ENCODE data around the gene FAM156A. TPM values are rescaled to one million over a fixed set of nuclear protein-coding genes. Genes with fewer than 3 reads are reported as not detected.
"Not testable (repeated sequence)": the region's sequence is repeated elsewhere in the genome, so short reads cannot be mapped to it uniquely, and the experiment has no call there.

FAM156A gene
- total RNA-seq, 2 experiments from 2014 or later, result 18.5 to 21.0 TPM

DNA sequence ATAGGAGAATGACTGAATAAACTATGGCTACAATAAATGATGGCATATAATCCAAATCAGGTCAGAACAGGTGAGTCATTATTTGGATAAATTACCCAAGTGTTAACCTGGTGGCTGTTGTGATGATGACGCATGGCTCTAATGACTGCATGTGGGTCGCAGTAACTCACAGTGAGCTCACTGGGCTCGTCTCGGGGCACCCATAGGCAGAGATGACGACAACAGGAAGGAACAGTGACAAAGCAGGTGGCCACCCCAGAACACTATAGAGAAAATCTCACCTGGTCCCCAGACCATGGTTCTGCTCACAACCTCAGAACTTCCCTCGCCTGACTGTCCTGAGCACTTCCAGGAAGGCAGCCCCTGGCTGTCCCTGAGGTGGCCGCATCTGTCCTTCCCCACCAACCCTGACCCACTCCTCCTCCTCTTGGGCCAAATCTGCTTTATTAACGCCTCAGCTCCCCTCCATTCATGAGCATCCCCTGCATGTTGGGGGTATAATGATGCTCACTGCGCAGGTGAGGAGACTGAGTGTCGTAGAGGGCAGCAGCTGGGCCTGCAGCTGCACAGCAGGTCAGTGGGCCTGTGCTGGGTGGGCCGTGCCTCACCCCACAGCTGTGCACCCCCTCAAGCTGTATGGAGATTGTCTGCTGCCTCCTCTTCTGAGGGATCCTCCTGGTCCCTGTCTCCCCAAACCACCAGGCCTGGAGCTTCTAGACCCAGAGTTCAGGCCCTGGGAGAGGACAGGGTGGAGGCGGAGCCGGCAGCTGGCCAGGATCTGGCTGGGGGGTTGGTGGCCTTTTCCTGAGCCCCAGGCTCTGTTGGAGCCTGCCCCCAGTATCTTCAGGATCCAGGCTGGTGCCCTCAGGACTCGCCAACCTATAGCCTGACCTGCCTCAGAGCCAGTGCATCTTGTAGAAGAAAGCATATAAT, 30.9 kb upstream of the FAM156A start:
- no peak overlapping the region for H3K4me3 Mint-ChIP-seq
- H3K4me1 Mint-ChIP-seq, result peaks cover 19% of the 10 kb centered on the region
- H3K27me3 Mint-ChIP-seq, result no peaks in the 10 kb centered on the region
- H3K9me3 Mint-ChIP-seq, result no peaks in the 10 kb centered on the region
- no peak for DNase-seq
- CTCF ChIA-PET, result interaction anchor here (1.1 to 1.6 kb wide), 3 partner anchors 12 to 20 kb away, joined by 3 to 5 read pairs (median 5); no protein-coding TSS in a partner anchor
- H3K36me3 Mint-ChIP-seq (ENCODE audit: low read depth), result no peaks in the 10 kb centered on the region
- no peak overlapping the region for H3K27ac Mint-ChIP-seq
- POLR2A ChIA-PET, result interaction anchor here (1.1 kb wide), 1 partner anchor 11 kb away, joined by 3 read pairs; no protein-coding TSS in a partner anchor

DNA sequence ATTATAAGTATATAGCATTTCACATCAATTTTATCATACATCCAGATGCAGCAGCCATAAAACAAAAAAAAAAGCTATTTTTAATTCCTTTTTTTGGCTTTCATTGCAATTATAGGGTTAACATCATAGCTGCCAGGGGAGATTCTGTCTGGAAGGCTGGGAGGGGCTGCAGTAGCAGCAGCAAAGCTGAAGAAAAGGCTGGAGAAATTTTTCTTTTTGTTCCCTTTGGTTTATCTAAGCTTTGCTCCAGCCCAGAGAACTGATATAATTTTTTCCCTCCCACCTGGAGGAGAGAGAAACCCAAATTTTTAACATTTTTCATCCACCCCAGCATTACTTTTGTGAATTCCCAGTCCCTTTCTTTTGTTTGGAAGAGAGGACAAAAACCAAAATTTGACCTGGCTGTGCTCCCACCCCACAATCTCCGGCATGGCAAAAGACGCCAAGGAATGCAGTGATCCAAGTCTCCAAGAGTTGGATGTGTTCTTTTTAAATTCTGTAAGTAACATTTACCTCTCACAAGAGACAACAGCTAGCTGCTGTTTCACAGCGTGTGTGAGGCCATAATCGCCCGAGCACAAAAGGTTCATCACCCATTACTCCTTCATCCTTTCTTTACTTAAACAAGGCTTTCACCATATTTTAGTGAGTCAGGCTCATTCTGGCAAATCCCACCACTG, 25.1 kb upstream of the FAM156A start:
- Mint-ChIP-seq H3K9me3 (no peaks in the 10 kb centered on the region), H3K27ac (no peak overlapping the region), H3K27me3 (no peaks in the 10 kb centered on the region), H3K4me1 (no peaks in the 10 kb centered on the region), H3K36me3 (ENCODE audit: low read depth) (no peaks in the 10 kb centered on the region), H3K4me3 (no peak overlapping the region)
- no peak for DNase-seq
- ChIA-PET POLR2A (no interaction called here), CTCF (no interaction called here)

DNA sequence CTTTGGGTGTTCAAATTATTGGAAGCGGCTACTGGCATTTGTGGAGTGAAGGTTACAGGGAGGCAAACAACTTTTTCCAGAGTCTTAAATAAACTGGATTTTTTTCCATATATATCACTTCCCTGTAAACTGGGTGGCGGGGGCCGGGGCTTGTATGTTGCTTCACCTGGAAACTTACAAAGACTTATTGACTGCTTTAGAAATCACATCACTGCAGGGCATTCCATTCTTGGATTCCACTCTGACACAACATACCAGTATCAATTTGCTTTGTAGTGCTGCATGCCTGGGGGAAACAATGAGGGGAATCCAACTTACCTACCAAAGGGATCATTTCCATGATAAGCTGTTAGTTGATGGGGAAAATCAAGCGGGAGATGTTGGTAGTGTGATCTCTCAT, 21.7 kb upstream of the FAM156A start:
- ChIA-PET CTCF (no interaction called here), POLR2A (no interaction called here)
- no peak overlapping the region for H3K4me3 Mint-ChIP-seq
- no peaks in the 10 kb centered on the region for H3K9me3 Mint-ChIP-seq
- DNase-seq, result no peak
- H3K36me3 Mint-ChIP-seq (ENCODE audit: low read depth), result no peaks in the 10 kb centered on the region
- no peaks in the 10 kb centered on the region for H3K27me3 Mint-ChIP-seq
- no peak overlapping the region for H3K27ac Mint-ChIP-seq
- no peaks in the 10 kb centered on the region for H3K4me1 Mint-ChIP-seq

DNA sequence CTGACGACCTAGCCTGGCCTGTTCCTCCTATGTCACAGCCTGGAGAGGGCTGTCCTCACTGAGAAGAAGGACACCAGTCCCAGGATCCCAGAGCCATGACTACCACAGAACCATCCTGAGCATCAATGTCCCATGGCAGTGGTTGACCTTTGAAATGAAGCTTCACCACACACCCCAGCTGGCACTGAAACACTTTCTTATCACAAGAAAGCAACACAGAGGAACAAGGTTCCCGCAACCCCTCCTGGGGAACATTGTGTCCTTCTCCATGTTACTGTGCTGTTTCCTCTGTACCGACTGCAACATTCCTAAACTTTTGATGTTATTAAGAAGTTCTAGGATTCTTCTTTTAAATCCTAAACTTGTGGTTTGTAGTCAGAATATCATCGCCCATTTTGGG, 21.2 kb upstream of the FAM156A start:
- ChIA-PET POLR2A (no interaction called here), CTCF (no interaction called here)
- no peak overlapping the region for H3K4me3 Mint-ChIP-seq
- no peaks in the 10 kb centered on the region for H3K27me3 Mint-ChIP-seq
- no peaks in the 10 kb centered on the region for H3K9me3 Mint-ChIP-seq
- no peaks in the 10 kb centered on the region for H3K36me3 Mint-ChIP-seq (ENCODE audit: low read depth)
- DNase-seq, result no peak
- no peak overlapping the region for H3K27ac Mint-ChIP-seq
- H3K4me1 Mint-ChIP-seq, result no peaks in the 10 kb centered on the region

DNA sequence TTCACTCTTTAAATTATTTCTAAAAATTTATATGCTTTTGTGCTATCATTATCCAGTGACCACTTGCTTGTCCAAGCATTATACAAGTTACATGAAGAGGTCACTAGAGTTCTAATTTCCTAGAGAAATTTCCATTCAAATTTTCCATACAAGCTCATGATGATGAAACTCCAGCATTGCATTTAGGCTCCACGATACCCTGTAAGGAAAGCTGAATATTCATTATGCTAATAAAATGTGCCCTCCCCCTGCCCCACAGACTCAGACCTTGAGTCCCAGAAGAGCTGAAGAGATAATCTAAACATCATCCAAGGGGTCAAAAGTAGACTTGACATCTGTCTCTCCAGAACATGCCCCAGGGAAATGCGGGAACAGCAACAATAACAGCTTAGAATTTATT, 19.6 kb upstream of the FAM156A start:
- no peak overlapping the region for H3K4me3 Mint-ChIP-seq
- CTCF ChIA-PET, result interaction anchor here (1.3 kb wide), 1 partner anchor 12 kb away, joined by 5 read pairs; no protein-coding TSS in a partner anchor
- DNase-seq, result no peak
- no peaks in the 10 kb centered on the region for H3K27me3 Mint-ChIP-seq
- H3K4me1 Mint-ChIP-seq, result no peaks in the 10 kb centered on the region
- POLR2A ChIA-PET, result interaction anchor here (1.1 kb wide), 1 partner anchor 12 kb away, joined by 3 read pairs; no protein-coding TSS in a partner anchor
- no peak overlapping the region for H3K27ac Mint-ChIP-seq
- no peaks in the 10 kb centered on the region for H3K36me3 Mint-ChIP-seq (ENCODE audit: low read depth)
- H3K9me3 Mint-ChIP-seq, result no peaks in the 10 kb centered on the region

DNA sequence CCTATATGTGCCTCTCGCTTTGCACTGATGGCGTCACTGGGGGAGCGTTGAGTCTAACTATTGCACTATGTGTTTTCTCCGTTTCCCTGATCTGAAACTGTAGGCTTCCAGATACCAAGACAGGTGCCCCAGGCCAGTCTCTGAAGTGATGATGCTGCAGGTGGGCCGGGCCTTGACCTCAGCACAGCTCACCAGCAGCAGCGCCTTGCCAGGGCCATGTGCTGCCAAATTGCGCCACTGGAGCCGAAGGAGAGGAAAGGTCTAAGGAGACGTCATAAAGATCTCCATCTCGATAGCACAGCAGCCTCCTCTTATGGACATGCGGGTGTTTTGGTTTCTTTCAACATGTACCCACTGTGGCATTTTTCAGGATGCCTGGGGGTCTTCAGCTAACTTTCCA, 17.3 kb upstream of the FAM156A start:
- H3K4me3 Mint-ChIP-seq; H3K4me1 Mint-ChIP-seq; CTCF ChIA-PET; POLR2A ChIA-PET; H3K27me3 Mint-ChIP-seq; H3K9me3 Mint-ChIP-seq; H3K27ac Mint-ChIP-seq; DNase-seq; H3K36me3 Mint-ChIP-seq (ENCODE audit: low read depth): not testable (repeated sequence)

DNA sequence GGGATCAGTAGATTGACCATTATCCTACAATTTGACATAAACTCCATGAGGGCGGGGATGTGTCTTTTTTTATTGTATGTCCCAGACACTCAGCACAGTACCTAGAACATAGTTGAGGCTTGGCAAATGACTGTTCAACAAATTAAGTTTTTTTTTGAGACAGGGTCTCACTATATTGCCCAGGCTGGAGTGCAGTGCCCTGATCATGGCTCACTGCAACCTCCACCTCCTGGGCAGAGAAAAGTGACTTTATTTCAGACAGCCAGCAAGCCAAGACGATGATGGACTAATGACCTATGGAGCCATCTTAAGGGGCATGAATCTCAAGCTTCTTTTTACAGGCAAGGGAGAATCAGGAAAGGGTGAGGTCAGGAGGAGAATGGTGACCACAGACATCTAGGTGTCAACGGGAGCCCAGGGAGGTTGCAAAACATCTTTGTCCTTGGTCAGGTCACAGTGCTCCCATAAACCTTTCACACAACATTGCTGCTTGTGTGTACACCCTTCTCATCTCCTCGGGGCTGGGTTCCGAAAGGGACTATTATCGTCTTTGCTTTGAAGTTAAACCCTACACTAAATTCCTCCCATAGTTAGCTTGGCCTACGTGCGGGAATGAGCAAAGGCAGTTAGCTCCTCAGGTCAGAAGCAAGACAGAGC, 16.1 kb upstream of the FAM156A start:
- H3K9me3 Mint-ChIP-seq; H3K27me3 Mint-ChIP-seq; POLR2A ChIA-PET; H3K4me3 Mint-ChIP-seq; H3K4me1 Mint-ChIP-seq; DNase-seq; H3K27ac Mint-ChIP-seq; CTCF ChIA-PET; H3K36me3 Mint-ChIP-seq (ENCODE audit: low read depth): not testable (repeated sequence)

DNA sequence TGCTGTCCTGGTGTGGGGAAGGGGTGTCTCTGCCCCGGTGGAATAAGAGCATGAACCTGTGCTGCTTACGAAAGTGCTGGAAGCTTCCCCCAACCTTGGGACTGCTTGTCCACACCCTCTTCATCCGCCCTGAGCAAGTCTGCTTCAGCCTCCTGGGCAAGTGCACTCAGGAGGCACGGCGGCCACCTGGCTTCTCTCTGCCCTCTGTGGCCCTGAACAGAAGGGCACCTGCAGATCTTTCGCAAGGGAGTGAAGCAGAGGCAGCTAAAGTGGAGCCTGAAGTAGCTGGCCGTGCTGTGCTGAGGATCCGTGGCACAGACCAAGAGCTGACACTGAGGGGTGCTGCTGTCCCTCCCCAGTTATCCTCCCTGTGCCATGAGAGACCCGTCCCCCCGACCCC, 9.6 kb upstream of the FAM156A start:
- POLR2A ChIA-PET, result not testable (repeated sequence)

DNA sequence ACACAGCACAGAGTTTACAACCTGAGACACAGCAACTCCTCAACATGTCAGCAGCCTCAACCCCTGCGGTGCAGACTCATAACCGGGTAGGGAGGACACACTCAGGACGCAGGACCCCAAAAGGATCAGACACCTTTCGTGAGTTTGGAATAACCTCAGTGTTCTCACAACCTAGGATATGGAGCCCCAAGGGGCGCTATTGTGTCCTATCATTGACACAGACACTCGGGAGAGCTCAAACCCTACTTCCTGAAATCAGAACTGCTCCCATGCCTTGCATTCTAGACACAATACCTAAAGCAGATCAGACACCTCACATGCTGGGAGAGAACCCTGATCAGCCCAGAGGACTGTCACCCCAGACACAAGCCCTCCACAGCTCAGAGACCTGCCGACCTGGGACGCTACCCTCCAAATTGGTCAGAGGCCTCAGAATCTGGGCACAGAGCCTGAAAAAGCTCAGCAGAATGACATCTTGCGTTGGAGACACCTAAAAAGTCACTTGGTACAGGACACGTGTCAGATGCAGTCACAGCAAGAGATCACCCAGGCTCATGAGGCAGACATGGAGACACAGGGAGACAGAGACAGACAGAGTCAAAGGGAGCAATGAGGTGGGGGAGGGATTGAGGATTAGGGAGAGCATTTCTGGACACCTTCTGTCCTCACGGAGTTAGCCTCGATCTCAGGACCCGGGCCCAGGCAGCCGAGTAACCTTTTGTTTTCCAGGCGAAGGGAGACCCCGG, 8.8 kb upstream of the FAM156A start:
- H3K4me1 Mint-ChIP-seq; POLR2A ChIA-PET; H3K9me3 Mint-ChIP-seq; CTCF ChIA-PET; H3K36me3 Mint-ChIP-seq (ENCODE audit: low read depth); H3K27me3 Mint-ChIP-seq; DNase-seq; H3K27ac Mint-ChIP-seq; H3K4me3 Mint-ChIP-seq: not testable (repeated sequence)

More for the DNA sequence above, 9.6 kb upstream of the FAM156A start:
- H3K4me3 Mint-ChIP-seq; CTCF ChIA-PET; DNase-seq; H3K4me1 Mint-ChIP-seq; H3K27me3 Mint-ChIP-seq; H3K36me3 Mint-ChIP-seq (ENCODE audit: low read depth); H3K9me3 Mint-ChIP-seq; H3K27ac Mint-ChIP-seq: not testable (repeated sequence)

DNA sequence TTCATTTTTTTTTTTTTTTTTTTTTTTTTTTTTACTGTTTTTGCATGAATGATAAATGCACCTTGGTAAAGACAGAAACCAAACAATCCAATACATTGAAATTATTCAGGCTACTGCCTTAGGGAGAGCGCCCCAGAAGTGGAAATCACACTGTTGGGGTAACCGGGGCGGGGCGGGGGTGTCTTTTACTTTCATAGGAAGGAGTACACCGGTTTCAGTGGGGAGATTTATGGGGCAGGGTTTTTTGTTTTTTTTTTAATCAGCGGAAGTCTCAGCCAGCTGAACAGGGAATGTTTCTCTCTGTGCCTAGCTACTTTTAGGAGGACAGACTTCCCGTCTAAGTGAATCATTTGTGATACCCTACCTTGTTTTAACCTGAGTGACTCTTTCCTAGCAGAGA, 643 bp upstream of the FAM156A start:
- H3K27me3 Mint-ChIP-seq; CTCF ChIA-PET; H3K4me1 Mint-ChIP-seq; H3K36me3 Mint-ChIP-seq (ENCODE audit: low read depth); DNase-seq; H3K9me3 Mint-ChIP-seq; H3K4me3 Mint-ChIP-seq; H3K27ac Mint-ChIP-seq; POLR2A ChIA-PET: not testable (repeated sequence)

DNA sequence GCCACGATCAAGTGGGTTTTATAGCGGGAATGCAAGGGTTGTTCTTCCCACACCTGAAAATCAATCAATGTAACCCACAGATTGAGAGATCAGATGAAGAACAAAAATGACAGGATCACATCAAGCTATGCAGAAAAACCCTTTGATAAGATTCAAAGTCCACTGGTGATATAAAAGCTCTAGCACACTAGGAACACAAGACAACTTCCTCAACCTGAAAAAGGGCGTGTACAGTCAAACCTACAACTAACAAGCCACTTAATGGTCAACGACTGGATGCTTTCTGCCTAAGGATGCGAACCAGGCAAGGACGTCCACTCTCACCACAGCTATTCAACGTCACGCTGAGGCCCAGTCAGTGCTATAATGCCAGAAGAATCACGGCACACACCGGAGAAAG, 8.4 kb downstream of the FAM156A start:
- H3K27ac Mint-ChIP-seq; H3K36me3 Mint-ChIP-seq (ENCODE audit: low read depth); DNase-seq; H3K27me3 Mint-ChIP-seq; H3K4me1 Mint-ChIP-seq; CTCF ChIA-PET; H3K4me3 Mint-ChIP-seq; H3K9me3 Mint-ChIP-seq; POLR2A ChIA-PET: not testable (repeated sequence)

DNA sequence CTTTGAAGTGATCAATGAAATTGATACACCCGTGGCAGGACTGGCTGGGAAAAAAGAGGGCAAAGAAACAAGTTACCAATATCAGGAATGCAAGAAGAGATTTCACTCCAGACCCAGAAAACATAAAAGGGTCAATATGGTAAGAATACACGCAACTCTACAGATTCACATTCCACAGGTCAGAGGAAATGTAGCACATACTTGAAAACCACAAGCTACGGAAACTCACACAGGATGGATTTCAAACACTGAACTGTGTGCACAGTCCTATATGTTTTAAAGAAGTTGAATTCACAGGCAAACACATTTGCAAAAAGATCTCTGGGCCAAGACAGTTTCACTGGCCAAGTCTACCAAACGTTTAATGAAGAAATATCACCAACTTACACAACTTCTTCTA, 9.0 kb downstream of the FAM156A start:
- H3K27ac Mint-ChIP-seq, result not testable (repeated sequence)

DNA sequence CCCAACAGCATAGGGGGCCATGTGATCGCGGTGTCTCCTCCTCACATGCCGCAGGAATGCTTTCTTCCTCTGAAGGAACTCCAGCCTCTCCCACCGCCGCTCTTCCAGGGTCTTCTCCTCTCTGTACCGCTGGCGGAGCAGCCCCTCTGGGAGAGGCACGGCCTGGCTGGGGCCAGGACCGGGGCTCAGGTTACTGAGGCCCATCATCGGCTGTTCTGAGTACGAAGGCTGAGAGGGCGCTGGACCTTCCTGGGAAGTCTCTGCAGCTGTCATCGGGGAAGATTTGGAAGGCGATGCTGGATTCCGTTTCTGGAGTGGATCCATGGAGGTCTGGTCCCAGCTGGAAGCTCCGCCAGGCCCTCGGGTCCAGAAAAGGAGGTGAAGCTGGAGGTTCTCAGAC, 10.1 kb downstream of the FAM156A start:
- H3K4me1 Mint-ChIP-seq; POLR2A ChIA-PET; H3K27ac Mint-ChIP-seq; H3K9me3 Mint-ChIP-seq; H3K36me3 Mint-ChIP-seq (ENCODE audit: low read depth); H3K27me3 Mint-ChIP-seq; H3K4me3 Mint-ChIP-seq; DNase-seq; CTCF ChIA-PET: not testable (repeated sequence)

More for the DNA sequence above, 9.0 kb downstream of the FAM156A start:
- H3K9me3 Mint-ChIP-seq; DNase-seq; H3K4me1 Mint-ChIP-seq; H3K4me3 Mint-ChIP-seq; H3K27me3 Mint-ChIP-seq; H3K36me3 Mint-ChIP-seq (ENCODE audit: low read depth); POLR2A ChIA-PET; CTCF ChIA-PET: not testable (repeated sequence)

All from activated CD4-positive, alpha-beta memory T cell treated with anti-CD3 and anti-CD28 coated beads, Interleukin-2, amount 10 ng/mL, durations not matched to agents 7 days and 5 days (primary cell).